SK-N-MC (cell line): ENCODE results near the gene ELAVL2.

Experiments
- EZH2 ChIP-seq: fragments of 200-600 bp; sonication (generic); IDR thresholded peaks from one replicate; pipeline ENCODE4 v1.6.1; 2017; ENCODE audit warnings: antibody characterized with exemption
- FOXP2 ChIP-seq: optimal IDR thresholded peaks from 2 replicates; pipeline ENCODE3; 2011; ENCODE audit warnings: mild to moderate bottlenecking, moderate library complexity; ENCODE audit not compliant: insufficient read depth; ENCODE audit errors: extremely low read length, control extremely low read depth

GRCh38 chr9:23702311-23702922, 123.6 kb downstream of the ELAVL2 start:
- no peak for TF ChIP-seq FOXP2
- TF ChIP-seq EZH2 = no peak
